Ramos (cell line): ENCODE results near the gene NME7.
"Not testable (repeated sequence)": the region's sequence is repeated elsewhere in the genome, so short reads cannot be mapped to it uniquely, and the experiment has no call there.

Experiments used
- in situ Hi-C: fragments of 300-500 bp; cut with MboI; formaldehyde crosslinking; loops from one replicate; pipeline ENCODE4 v1.14.3; 2022; ENCODE audit warnings: low sequenced_read_pairs; ENCODE audit not compliant: unreplicated experiment

The NME7 gene

GRCh38 chr1:169138866-169139670, 228.5 kb downstream of the NME7 start:
- in situ Hi-C loops: no loop called here

GRCh38 chr1:169137357-169137756, 230.2 kb downstream of the NME7 start:
- in situ Hi-C loops: no loop called here

DNA sequence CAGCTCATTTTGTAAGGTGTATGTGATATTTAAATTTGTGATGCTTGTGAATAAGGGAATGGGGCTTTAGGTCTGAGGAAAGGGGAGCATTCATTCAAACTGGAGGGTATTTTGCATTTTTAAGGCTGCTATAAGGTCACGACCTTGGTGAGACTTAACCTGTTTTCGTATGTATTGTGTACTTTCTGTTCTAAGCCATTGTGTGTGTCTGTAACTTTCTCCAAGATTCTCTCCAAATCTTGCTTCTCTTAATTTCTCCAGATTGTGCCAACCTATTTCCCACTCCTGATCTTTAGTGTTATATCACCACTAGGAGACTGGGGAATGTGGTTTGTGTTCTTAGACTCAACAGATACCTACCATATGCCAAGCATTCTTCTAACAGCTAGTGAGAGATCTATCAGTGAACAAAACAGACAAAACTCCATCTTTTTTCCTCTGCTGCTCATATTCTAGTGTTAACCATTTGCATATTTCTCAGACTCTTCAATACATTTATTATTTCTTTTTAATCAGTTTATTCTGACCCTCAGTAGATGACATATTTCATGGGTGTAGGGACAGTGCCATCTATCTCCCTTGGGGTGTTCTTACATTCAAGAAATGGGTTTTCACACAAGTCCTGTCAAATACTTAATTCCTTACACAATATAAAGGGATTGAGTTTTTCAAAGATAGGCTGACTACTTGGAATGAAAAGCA, 233.6 kb downstream of the NME7 start:
- in situ Hi-C loops: no loop called here

DNA sequence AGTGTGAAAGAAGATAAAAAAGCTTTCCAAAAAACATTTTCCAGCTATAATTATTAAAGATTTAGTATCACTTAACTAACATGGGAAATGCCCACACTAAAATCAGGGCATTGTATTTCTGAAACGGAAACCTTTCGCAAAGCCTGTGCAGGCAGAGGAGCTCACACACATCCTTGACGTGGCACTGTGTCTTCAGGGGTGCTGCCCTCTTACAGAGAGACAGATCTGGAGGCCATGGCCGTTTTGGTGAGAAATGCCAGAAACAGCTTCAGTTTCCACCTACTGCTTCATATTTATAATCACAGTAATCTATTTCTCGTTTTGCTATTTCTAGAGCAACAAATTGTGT, 234.4 kb downstream of the NME7 start:
- in situ Hi-C loops: no loop called here

GRCh38 chr1:169132512-169133227, 234.9 kb downstream of the NME7 start:
- in situ Hi-C loops: no loop called here

- in situ Hi-C loops: no loop called here
Measured at GRCh38 chr1:169130683-169131082, 236.9 kb downstream of the NME7 start.

GRCh38 chr1:169129109-169129784, 238.3 kb downstream of the NME7 start:
- in situ Hi-C loops: no loop called here

- in situ Hi-C loops: no loop called here
Measured at GRCh38 chr1:169128562-169128961, 239.0 kb downstream of the NME7 start.

DNA sequence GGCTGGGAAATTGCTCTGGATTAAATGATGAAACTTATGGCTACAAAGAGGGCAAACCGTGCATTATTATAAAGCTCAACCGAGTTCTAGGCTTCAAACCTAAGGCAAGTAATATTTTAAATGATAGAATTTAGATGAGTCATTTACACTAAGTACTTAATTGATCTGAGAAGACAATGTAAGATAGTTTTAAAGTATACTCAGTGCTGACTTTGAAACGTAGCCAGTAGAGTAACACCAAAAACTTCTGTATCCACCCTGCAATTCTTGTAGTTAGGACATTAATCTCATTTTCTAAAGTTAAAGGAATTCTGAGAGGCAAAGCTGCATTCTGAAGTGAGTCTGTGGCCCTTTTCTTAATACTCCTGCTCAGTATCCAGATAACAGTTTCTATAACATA, 240.3 kb downstream of the NME7 start:
- in situ Hi-C loops: no loop called here

DNA sequence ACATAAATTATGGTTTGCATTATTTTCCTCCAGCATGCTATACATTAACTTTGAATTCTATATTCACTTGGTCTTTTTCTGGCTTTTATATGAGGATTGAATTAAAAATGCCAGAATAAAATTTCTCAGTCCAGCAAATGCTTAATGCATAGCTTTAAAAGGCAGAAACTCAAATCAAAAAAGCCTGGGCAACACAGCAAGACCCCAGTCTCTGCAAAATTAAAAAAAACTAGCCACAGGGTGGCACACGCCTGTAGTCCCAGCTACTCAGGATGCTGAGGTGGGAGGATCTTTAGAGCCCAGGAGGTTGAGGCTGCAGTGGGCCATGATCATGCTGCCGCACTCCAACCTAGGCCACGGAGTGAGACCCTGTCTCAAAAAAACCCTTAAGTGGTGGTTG, 241.3 kb downstream of the NME7 start:
- in situ Hi-C loops: no loop called here

DNA sequence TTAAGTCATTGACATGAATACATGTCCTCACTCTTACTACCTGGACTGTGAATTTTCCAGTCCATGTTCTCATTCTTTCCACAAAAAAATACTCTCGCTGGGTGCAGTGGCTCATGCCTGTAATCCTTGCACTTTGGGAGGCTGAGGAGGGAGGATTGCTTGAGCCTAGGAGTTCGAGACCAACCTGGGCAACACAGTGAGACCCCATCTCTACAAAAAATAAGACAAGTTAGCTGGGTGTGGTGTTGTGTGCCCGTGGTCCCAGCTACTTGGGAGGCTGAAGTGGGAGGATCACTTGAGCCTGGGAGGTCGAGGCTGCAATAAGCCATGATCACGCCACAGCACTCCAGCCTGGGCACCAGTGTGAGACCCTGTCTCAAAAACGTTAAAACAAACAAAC, 242.0 kb downstream of the NME7 start:
- in situ Hi-C loops: not testable (repeated sequence)

GRCh38 chr1:169124459-169124858, 243.1 kb downstream of the NME7 start:
- in situ Hi-C loops: no loop called here

DNA sequence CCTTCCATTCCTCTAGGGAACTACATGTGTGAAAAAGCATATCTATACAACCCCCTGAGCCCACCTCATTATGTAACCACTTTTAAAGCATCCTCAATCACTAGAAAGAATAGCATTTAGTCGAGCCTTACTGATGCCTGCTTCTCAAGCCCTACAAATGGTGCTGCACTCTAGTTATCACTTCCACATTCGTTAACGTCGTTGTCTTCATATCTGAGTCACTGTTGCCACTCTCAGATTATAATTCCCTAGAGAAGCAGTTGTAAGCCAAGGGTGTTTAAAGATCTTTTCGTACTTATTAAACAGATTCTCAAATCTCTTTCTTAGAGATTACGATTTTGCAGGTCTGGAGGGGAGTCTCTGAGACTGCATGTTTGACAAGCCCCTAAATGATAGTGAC, 244.6 kb downstream of the NME7 start:
- in situ Hi-C loops: no loop called here

DNA sequence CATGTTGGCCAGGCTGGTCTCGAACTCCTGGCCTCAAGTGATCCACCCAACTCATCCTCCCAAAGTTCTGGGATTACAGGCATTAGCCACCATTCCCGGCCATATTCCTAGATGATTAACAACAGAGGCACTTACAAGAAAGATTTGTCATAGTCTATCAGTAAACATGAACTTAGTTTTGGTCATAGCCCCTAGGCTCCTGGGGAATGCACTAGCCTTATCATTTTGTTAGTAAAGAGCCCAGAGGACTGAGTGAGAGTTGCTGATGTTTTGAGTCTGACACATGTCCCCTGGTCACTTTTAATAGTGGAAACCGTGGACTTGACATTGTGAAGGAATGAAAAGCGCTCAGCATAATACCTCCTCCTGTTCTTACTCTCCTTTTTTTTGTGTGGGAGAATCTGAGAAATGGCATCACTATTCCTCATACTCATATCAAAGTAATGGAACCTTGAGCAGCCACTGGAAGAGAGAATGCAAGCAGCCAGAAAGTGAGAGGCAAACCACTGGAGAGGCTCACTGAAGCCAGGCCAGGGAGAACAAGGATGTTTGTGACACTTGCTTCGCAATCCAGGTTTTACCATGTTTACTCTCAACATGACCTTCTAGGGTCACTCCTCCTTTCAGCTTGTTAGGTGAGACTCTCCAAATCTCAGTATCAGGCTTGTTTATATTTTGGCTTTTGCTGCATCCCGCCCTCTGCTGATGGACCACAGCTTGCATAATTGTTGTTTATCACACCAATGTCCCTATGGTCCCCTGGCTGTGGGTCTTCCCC, 246.3 kb downstream of the NME7 start:
- in situ Hi-C loops: no loop called here

GRCh38 chr1:169120066-169120465, 247.5 kb downstream of the NME7 start:
- in situ Hi-C loops: no loop called here

DNA sequence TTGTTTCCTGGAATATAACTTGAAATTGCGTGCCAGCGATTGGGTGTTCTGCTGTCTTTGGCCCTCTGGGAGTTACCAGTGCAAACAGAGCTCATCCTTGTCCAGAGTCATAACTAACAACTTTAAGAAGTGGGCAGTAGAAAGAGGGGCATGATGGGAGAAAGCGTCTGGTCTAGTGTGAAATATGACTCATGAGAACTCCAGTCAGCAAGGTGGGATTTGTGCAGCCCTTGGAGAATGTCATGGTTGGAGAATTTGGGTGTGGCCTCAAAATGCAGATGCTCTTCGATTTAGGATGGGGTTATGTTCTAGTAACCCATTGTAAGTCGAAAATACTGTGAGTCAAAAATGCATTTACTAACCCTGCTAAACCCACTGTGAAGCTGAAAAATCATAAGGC, 248.2 kb downstream of the NME7 start:
- in situ Hi-C loops: no loop called here

DNA sequence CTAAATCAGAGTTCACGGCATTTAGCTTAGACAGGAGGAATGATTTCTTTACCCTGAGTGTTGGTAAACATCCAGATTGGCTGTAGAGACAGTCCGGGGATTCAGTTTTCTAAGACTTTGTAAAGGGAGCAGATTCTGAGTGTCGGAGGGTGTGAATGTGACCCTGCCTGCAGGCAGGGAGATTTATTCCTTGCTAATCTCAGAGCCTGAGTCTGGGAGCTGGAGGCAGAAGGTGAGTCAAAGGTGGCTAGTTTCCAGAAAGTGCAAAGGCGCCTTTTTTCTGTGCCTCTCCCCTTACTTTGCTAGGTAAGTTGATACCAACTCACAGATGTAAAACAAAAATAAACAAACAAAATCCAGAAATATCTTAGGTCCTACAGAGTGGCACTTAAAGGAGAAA, 249.4 kb downstream of the NME7 start:
- in situ Hi-C loops: no loop called here

DNA sequence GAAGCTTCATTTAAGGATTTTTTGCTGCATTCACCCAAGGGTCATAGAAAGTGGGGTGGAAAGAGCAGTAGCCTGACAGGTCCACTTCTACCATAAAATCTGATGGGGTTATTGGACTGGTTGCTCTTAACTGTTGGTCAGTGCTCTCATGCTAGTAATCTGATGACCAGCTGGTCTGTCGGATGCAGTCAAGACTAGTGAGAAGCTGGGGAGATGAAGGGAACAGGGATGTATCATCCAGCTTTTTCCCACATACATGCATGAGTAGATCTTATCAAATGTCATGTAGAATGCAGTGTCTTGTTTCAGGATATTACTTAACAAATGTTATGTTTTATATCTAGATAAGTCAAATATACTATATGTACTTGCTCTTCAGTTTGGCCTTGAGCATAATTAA, 250.0 kb downstream of the NME7 start:
- in situ Hi-C loops: no loop called here

DNA sequence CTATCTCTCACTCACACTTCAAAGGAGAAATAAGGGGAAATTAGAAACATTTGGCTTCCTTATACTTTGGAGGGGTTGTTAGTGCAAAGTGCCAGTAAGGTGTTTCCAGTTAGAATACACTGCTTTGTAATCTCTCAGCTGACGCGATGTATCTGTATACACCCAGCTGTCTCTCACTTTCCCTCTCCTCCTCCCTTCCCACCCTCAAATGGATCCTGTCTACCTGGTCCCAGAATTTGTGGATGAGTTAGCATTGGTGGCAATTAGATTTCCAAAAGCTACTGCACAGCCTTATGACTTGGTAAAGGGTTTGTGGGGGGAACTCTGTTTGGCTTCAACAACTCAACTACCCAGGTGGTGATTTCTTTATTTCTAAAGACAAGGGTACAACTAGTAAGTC, 250.6 kb downstream of the NME7 start:
- in situ Hi-C loops: no loop called here
